GM19238 (cell line): Measurements from ENCODE around the gene KRT36.

ENCODE experiments used
- DNase-seq: peaks from one replicate; pipeline ENCODE4 v3.0.0; 2011; ENCODE audit warnings: low spot score; ENCODE audit not compliant: insufficient read length

The KRT36 gene

DNA sequence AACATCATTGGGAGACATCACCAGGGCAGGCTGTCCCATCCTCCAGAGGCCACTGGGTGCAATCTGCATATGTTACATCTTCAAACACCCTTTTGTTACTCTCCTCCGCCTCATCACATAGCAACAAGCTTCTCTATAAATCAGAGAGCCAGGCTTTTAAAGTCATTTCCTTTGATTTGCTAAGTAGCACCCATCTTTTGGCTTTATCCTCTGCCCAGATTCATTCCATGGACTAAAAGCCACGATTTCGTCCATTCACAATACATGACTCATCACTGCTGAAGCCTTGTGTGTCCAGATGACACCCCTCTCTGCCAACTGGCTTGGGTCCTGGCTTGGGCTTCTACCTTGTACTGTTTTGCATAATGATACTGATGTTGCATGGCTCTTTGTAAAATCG lies 47.0 kb downstream of the KRT36 start:
- DNase-seq = no peak

DNA sequence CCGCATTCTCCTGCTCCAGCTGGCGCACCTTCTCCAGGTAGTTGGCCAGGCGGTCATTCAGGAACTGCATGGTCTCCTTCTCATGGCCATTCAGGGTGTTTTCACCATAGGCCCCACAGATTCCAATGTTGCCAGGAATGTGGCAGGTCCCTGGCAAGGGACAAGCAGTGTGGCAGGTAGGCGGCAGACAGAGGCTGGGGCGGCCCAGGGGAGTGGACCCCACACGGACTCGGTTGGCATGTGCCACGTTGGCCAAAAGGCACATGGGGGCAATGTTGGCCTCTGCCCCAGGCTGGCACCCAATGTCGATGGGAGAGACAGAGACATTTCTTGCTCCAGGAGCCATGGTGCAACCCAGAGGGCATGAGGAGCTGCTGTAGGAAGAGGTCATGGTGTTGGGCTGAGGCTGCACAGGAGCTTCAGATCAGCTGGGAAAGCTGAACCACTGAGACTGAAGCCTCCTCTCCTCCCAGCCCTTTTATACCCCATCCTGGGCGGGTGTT lies 49.1 kb downstream of the KRT36 start, which contains the start of gene KRT38:
TSS of gene KRT38 (minus strand) at position 453 of the 503 bp plus-strand sequence. CDS start at position 391, 62 bp downstream.
- no peak for DNase-seq

DNA sequence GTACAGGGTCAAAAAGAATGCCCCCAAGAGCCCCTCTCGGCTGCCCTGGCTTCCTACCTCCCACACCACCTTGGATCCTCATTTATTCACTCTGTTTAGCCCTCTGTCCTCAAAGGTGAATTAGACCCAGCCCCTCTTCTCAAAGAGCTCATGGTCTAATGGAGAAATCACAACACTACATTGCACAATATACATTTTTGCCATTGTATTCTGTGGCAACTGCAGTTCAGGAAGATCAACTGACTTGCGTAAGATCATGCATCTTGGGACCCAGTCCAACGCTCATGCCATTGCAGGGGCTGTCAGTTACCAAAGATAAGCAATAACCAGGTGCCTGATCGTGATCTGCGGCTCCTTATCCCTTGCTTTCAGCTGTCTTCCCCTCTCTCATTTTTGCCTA lies 50.3 kb downstream of the KRT36 start:
- DNase-seq = no peak

DNA sequence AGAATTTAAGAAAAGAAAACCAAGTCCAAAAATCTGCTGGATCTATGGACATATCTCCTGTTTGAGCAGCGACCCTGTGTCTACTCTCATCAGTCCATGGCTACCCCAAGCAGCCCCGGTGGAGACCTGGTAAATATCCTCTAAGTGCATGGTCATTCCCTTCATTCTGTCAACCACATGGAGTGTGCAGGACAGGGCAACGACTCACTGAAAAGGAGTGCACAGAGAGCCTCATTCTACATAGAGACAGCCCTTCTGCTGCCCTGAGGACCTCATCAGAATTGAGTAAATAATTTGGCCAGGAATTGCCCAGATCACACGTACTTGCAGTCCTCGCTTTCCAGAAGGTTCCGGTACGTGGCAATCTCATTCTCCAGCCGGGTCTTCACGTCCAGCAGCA lies 51.9 kb downstream of the KRT36 start:
- no peak for DNase-seq

DNA sequence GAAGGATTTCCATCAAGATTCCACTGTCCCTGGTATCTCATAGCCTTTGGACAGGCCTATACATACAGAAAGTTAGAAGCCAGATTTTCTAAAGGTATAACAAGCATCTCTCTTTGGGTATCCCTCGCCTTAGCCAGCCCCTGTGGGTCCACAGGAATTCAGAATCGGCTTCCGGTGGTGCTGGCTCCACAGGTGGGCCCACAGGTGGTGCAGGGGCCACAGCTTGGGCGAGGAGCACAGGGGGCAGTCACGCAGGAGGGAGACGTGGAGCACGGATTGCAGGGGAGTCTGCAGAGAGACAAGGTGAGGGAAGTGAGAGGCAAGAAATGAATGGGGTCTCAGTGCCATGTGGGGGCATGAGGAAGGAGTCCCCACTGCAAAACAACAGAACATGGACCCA lies 52.5 kb downstream of the KRT36 start:
- no peak for DNase-seq
